ENCODE results near the gene OGFOD2.
A peak's percentile ranks its signal among the peaks of the same experiment; 100 is the strongest.
"Not testable (repeated sequence)": the region's sequence is repeated elsewhere in the genome, so short reads cannot be mapped to it uniquely, and the experiment has no call there.

Gene OGFOD2

GRCh38 chr12:122974892-122975789 is at the start of gene OGFOD2:
OGFOD2 (plus strand) TSS chr12:122975244; CDS start chr12:122975252, 8 bp downstream.
- DNase-seq (ENCODE audit: low spot score): peak; percentile 93

GRCh38 chr12:122927756-122928403 is 47.2 kb upstream of the OGFOD2 start:
- no peak for DNase-seq (ENCODE audit: low spot score)

GRCh38 chr12:122928404-122929147 is 46.5 kb upstream of the OGFOD2 start:
- DNase-seq (ENCODE audit: low spot score): no peak

- no peak for DNase-seq (ENCODE audit: low spot score)
These were observed 45.9 kb upstream of the OGFOD2 start for GRCh38 chr12:122929148-122929538.

GRCh38 chr12:122929812-122930211 is 45.2 kb upstream of the OGFOD2 start:
- no peak for DNase-seq (ENCODE audit: low spot score)

- DNase-seq (ENCODE audit: low spot score): no peak
These were observed 42.8 kb upstream of the OGFOD2 start for GRCh38 chr12:122932207-122932606.

GRCh38 chr12:122934722-122935121 is 40.3 kb upstream of the OGFOD2 start:
- no peak for DNase-seq (ENCODE audit: low spot score)

GRCh38 chr12:122935318-122935717 is 39.7 kb upstream of the OGFOD2 start:
- no peak for DNase-seq (ENCODE audit: low spot score)

GRCh38 chr12:122937622-122938091 is 37.4 kb upstream of the OGFOD2 start:
- DNase-seq (ENCODE audit: low spot score): no peak

- no peak for DNase-seq (ENCODE audit: low spot score)
These were observed 35.9 kb upstream of the OGFOD2 start for GRCh38 chr12:122939125-122939524.

- not testable (repeated sequence) for DNase-seq (ENCODE audit: low spot score)
These were observed 33.7 kb upstream of the OGFOD2 start for GRCh38 chr12:122941351-122941750.

- DNase-seq (ENCODE audit: low spot score): no peak
These were observed 32.4 kb upstream of the OGFOD2 start for GRCh38 chr12:122942637-122943036.

- no peak for DNase-seq (ENCODE audit: low spot score)
These were observed 31.8 kb upstream of the OGFOD2 start for GRCh38 chr12:122943196-122943595.

- DNase-seq (ENCODE audit: low spot score): no peak
These were observed 30.1 kb upstream of the OGFOD2 start for GRCh38 chr12:122944605-122945592.

GRCh38 chr12:122946690-122947341 is 28.2 kb upstream of the OGFOD2 start:
- DNase-seq (ENCODE audit: low spot score): peak; percentile 80

GRCh38 chr12:122947352-122947792 is 27.7 kb upstream of the OGFOD2 start:
- DNase-seq (ENCODE audit: low spot score): no peak

GRCh38 chr12:122948605-122949004 is 26.4 kb upstream of the OGFOD2 start:
- no peak for DNase-seq (ENCODE audit: low spot score)

- no peak for DNase-seq (ENCODE audit: low spot score)
These were observed 25.6 kb upstream of the OGFOD2 start for GRCh38 chr12:122949405-122949804.

- no peak for DNase-seq (ENCODE audit: low spot score)
These were observed 25.0 kb upstream of the OGFOD2 start for GRCh38 chr12:122949816-122950675.

GRCh38 chr12:122951406-122951805 is 23.6 kb upstream of the OGFOD2 start:
- DNase-seq (ENCODE audit: low spot score): no peak

Data from CD4-positive, alpha-beta T cell treated with Interleukin-15 for 4 hours (primary cell).